Cerebellar nuclear complex (tissue), 1 donor: ENCODE measurements around the gene ZSCAN5C.
"Not testable (repeated sequence)": the region's sequence is repeated elsewhere in the genome, so short reads cannot be mapped to it uniquely, and the experiment has no call there.

ENCODE experiments used
- DNase-seq, 2 experiments: peaks; one replicate each; lab custom pipeline; 2025; lab: John Stamatoyannopoulos, UW

The ZSCAN5C gene, protein sequence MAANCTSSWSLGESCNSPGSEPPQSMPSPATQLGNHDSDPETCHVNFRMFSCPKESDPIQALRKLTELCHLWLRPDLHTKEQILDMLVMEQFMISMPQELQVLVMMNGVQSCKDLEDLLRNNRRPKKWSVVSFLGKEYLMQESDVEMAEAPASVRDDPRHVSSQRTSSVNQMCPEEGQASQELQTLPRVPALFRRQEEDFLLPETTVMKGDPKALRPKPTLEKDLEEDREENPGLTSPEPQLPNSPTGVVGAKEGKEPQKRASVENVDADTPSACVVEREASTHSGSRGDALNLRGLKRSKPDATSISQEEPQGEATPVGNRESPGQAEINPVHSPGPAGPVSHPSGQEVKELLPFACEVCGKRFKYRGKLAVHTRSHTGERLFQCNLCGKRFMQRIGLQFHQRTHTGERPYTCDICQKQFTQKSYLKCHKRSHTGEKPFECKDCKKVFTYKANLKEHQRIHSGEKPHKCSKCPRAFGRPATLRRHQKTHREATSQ

GRCh38 chr19:56201973-56202372, at the start of gene ZSCAN5C:
Gene ZSCAN5C (plus strand): TSS chr19:56202273. CDS start chr19:56205914, 3,641 bp downstream.
- no peak for DNase-seq

DNA sequence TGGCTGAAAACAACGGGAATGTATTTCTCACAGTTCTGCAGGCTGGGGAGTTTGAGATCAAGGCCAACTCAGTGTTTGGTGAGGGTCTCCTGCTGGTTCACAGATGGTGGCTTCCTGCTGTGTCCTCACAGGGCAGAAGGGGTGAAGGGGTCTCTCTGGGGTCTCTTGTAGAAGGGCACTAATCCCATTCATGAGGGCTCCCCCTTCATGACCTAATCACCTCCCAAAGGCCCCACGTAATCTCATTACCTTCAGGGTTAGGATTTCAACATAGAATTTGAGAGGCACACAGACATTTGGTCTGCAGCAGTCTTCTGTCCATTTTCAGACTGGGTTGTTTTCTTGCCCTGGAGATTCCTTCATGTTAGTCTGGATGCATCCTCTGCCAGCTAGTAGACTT, 49.4 kb upstream of the ZSCAN5C start:
- DNase-seq: no peak

DNA sequence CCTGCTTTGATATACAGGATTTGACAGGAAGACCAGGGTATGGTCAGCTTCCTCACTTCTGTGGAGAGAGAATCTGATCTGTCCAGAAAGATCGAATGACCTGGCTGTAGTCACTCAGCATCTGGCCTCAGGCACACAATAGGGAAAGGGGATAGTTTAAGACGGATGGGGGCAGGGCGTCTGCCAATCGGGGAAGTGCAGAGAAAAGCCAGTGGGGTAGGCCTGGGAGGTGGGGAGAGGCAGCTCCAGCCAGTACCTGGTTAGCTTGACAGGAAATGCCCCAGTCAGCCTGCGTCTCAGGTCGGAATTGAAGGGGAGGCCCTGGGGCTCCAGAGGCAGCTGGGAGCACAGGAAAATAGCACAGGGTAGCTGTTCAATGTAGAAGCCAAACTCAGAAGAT, 48.6 kb upstream of the ZSCAN5C start:
- no peak for DNase-seq

DNA sequence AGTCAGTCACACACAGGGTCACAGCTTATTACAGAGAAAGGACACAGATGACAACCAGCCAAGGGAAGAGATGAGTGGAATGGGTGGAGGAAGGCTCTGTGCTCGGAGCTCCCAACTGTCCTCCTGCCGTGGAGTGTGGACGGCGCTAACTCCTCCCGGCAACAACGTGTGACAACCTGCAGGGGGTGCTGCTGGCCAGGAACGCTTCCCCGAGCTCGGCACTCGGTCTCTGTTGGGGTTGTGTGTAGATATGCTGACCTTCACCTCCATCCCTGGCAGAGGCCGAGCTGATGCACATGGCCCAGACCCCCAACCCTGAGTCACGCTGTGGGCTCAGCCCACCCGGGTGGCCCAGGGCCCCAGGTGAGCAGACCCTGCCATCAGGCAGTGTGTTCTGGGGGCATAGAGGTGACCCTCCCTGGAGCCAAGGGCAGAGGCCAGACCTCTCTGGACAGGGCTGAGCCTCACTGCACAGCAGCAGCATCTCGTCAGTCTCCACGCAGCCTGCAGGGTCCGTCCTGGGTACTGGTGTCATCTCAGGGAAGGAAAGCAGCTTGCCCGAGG, 46.9 kb upstream of the ZSCAN5C start:
- DNase-seq: no peak

- no peak for DNase-seq
Observed at GRCh38 chr19:56156768-56157167, 45.3 kb upstream of the ZSCAN5C start.

DNA sequence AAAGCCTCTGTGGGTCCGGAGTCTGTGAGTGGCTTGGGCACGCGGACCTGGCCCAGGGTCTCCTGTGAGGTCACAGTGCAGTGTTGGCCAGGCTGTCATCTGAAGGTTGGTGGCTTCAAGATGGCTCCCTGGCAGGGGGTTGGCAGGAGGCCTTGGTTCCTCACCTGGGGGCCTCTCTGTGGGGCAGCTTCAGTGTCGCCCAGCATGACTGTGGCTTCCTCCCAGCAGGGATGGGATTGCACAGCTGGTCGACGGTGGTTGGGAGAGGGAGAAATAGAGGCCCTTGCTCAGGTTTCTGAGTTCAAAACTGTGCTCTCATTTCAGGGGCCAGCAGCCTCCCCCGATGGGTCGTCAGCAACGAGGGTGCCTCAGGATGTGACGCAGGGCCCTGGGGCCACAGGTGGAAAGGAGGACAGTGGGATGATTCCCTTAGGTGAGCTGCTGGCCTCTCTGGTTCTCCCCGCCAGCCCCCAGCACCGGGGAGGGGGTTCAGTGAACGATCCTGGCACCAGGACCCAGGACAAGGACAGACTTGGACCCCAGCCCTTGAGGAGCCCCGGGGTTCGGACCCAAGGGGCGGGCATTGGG, 43.8 kb upstream of the ZSCAN5C start:
- no peak for DNase-seq

DNA sequence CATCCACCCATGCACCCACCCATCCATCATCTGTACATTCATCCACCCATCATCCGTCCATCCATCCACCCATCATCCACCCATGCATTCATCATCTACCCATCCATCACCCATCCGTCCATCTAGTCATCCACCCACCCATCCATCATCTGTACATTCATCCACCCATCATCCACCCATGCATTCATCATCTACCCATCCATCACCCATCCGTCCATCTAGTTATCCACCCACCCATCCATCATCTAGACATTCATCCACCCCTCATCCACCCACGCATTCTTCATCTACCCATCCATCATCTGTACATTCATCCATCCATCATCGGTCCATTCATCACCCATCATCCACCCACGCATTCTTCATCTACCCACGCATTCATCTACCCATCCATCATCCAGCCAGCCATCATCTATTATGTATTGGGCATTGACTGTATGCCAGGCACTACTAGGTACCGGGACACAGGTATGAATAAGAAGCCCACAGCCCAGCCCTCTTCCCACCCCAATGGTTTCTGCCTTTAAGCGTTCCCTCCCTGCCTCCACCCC, 43.0 kb upstream of the ZSCAN5C start:
- no peak for DNase-seq

DNA sequence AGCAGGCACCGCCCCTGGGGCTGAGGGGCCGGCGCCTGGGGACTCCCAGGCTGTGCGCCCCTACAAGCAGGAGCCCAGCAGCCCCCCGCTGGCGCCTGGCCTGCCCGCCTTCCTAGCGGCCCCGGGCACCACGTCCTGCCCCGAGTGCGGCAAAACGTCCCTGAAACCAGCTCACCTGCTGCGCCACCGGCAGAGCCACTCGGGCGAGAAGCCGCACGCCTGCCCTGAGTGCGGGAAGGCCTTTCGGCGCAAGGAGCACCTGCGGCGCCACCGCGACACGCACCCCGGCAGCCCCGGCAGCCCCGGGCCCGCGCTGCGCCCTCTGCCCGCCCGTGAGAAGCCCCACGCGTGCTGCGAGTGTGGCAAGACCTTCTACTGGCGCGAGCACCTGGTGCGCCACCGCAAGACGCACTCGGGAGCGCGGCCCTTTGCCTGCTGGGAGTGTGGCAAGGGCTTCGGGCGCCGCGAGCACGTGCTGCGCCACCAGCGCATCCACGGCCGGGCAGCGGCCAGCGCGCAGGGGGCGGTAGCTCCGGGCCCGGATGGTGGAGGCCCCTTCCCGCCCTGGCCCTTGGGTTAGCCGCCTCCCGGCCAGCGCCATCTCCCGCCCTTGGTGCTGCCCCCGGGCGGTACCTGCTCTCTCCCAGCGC, 42.3 kb upstream of the ZSCAN5C start:
- no peak for DNase-seq

DNA sequence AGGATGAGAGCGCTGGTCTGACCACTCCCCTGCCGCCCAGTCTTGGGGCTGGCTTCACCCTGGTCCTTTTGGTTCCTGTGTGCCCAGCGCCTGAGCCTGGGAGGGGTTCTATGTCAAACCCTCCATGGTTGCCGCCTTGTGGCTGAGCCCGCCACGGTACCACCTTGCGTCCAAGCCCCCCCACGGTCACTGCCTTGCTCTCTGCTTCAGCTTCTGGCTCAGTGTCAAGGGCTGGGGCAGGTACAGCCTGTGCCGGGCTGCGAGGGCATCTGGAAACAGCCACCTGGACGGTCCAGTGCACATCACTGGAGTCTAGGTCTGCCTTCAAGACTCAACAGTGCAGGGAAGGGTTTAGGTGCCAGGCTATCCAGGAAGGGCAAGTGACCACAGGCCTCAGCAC, 40.5 kb upstream of the ZSCAN5C start:
- DNase-seq: no peak

- no peak for DNase-seq
Observed at GRCh38 chr19:56162258-56162657, 39.8 kb upstream of the ZSCAN5C start.

- no peak for DNase-seq
Observed at GRCh38 chr19:56163097-56163496, 39.0 kb upstream of the ZSCAN5C start.

DNA sequence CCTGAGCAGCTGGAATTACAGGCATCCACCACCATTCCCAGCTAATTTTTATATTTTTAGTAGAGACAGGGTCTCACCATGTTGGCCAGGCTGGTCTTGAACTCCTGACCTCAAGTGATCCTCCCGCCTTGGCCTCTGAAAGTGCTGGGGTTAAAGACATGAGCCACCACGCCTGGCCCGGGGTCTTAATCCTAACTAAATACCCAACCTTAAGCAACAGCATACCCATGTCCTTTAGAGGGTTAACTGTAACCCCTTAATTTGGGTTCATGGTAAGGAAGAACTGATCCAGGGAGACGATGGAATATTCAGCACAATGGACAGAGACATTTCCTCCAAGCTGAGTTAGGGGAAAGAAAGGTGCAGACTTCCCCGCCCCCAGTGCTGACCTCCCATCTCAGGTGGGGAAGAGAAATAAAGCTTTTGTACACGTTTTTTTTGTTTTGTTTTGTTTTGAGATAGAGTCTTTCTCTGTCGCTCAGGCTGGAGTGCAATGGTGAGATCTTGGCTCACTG, 35.0 kb upstream of the ZSCAN5C start:
- no peak for DNase-seq

GRCh38 chr19:56170261-56170660, 31.8 kb upstream of the ZSCAN5C start:
- DNase-seq: no peak

GRCh38 chr19:56174086-56174485, 28.0 kb upstream of the ZSCAN5C start:
- DNase-seq: no peak

DNA sequence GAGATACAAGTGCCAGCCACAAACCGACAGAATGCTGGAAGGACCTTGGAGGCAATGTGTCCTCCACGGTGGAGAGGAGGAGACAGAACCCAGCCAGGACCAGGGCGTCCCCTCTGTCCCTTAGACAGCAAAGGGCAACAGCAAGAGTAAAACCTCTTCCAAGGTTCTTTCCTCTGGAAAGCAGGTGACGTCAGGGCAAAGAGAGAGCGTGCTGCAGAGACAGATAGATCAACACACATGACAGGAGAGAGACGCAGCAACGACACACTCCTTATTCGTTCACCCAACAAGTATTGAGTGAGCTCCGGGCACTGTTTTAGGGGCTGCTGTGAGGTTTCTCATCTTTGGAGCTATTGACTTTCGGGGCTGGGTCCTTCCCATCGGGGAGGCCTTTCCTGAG, 27.5 kb upstream of the ZSCAN5C start:
- no peak for DNase-seq

DNA sequence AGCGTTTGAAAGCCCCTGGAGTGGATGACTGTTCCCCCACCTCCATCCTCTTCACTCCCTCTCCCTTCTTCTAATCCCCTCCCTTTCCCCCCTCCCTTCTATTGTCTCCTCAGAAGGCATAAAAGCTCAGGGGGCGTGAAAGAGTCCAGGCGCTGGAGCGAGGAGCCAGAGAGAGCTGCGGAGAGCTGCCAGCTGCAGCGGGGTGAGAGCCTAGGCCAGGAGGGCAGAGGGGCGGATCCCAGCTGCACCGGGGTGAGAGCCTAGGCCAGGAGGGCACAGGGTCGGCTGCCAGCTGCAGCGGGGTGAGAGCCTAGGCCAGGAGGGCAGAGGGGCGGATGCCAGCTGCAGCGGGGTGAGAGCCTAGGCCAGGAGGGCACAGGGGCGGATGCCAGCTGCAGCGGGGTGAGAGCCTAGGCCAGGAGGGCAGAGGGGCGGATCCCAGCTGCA, 26.2 kb upstream of the ZSCAN5C start, which contains the start of gene GALP:
Gene GALP (plus strand): TSS at position 148 of the 447 bp plus-strand sequence. CDS start 1,101 bp downstream, outside the sequence.
- DNase-seq: not testable (repeated sequence)

- DNase-seq: not testable (repeated sequence)
Observed at GRCh38 chr19:56176310-56176709, 25.8 kb upstream of the ZSCAN5C start.

- no peak for DNase-seq
Observed at GRCh38 chr19:56176881-56177280, 25.2 kb upstream of the ZSCAN5C start.

DNA sequence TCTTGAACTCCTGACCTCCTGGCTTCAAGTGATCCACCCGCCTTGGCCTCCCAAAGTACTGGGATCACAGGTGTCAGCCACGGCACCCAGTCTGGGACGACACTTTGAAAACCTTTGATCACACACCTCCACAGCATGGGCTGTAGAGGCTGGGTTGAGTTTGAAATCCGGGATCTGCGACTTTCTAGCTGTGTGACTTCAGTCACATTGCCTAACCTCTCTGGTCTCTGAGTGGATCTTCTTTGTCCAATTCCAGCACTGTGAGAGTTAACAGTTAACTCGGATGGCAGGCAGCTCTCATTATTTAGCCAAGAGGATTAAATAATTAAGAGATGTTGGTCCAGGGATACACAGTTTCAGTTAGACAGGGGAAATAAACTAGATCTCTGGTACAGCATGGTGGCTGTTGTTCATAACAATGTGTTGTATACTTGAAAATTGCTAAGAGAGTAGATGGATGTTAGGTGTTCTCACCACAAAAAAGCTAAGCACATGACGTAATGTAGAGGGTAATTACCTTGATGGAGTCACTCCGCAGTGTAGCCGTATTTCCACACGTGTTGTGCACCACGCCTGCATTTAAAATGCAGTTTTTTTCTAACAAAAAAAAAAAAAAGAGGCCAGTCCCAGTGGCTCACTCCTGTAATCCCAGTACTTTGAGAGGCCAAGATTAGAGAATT, 24.4 kb upstream of the ZSCAN5C start:
- no peak for DNase-seq

- no peak for DNase-seq
Observed at GRCh38 chr19:56189785-56190184, 12.3 kb upstream of the ZSCAN5C start.

DNA sequence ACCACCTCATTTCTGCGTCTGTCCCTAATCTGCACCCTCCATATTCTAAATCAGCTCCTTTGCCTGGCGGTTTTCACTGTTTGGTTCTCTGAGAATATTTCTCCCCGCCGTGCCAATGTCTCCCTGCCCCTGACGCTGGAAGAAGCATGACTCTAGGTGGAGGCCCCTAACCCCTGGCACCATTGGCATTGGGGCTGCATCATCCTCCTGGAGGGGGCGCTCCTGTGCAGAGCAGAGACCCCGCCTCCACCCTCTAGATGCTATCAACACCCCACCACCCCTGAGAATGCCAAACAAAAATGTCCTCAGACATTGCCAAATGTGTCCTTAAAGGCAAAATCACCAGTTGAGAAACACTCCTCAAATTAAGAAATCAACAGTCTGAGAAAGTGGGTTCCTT, 11.0 kb upstream of the ZSCAN5C start:
- DNase-seq: no peak
